ENCODE results near the gene SLC28A1.
"Not testable (repeated sequence)": the region's sequence is repeated elsewhere in the genome, so short reads cannot be mapped to it uniquely, and the experiment has no call there.

SLC28A1 gene

DNA sequence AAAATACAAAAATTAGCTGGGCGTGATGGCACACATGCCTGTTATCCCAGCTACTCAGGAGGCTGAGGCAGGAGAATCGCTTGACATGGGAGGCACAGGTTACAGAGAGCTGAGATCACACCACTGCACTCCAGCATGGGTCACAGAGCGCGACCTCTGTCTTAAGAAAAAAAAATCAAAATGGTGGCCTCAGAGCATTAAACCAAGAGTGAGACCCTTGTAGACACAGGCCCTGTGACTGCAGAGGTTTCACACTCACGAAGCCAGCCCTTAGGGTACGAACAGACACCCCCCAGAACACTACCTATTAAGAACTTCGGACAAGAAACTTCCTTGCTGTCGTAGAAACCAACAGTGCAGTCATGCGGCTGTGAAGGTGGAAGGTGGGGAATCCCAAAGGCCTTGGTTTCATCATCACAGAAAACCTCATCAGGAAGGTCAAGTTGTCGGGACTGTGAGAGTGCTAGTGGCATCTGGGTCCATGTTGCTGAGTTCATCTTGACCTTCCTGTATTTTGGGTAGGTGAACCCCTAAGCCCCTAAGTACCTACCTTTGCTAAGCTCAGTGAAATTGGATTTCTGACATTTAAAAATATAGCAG lies 92.4 kb downstream of the SLC28A1 start:
- no peak for DNase-seq

DNA sequence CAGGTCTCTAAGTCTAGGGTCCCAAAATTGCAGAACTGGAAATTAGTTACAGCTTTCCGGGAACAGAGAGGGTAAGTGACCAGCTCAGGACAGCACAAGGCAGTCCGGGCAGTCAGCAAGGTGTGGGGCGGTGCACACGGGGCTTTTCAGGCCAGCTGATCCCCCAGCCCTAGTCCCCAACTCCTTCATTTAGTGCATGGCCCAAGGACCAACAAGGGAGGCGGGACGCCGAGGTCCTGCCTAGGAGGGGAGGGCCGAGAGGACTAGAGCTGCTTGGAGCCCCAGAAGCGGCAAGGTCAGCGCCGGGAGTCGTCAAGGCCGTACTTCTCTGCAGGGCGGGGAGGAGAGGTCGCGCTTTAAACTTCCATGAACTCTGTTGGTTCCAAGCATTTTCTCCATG lies 95.2 kb downstream of the SLC28A1 start:
- DNase-seq = no peak

DNA sequence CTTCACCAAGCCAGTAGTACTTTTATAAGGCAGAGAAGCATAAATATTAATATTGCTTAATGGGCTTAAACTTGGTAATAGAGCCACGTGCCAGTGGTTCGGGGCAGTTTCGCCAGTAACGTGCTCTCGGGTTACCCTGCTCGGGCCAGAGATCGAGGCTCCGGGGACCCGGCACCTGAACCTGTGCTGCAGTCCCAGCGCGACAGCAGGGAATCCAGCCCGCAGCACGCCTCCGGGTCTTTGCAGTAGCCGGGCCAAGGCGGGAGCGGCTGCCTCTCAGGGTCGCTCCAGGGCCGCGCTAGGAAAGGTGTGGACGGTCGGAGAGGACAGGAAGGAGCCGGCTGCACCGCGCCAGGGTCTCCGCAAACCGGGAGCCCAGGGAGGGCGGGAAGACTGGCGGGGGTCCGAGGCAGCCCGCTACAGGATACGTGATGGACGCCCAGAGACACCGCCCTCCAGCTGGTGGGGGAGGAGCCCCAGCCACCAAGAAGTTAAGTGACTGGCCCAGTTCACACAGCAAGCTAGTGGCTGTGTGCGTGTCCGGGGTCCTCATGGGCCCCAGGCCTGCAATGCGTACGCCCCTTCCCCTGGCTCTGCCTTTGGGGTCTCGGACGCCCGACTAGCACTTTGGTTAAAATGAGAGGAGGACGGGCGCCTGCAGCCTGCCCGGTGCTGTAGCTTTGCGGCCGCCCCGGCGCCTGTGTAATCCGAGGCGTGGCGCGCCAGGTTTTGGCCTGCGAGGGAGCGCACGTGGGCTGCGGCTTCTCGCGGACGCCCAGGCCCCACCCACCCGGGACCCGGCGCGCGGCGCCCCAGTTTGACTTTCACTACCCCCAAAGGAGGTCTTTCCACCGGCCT lies 96.0 kb downstream of the SLC28A1 start:
- peak; percentile 77 for DNase-seq

DNA sequence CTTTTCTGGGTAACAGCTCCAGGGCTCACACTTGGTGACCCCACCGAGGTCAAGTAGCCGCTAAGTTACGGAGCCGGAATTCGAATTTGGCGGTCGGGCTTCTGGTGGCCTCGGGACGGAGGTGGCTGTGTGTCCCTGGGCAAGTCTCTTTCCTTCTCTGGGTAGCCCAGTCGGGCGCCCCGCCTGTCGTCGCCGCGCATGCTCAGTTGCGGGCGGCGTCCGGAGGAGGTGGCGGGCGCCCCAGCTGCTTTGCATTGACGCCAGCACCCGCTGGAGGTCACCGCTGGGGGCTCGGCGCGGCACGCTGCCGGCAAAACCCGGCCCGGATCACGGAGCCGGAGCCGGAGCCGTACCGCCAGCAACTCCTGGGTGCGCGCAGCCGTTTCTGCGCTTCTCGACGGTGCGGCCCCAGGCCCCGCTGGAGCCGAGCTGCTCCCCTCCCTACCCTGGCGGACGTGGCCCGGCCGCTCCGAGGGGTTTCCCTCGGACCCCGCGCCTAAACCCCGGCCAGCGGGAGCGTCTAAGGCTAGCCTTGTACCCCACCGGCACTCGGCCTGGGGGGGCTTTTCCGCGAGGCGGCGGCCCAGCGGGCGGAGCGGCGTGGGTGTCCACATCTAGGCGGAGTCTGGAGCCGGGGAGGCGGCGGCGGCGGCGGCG lies 96.7 kb downstream of the SLC28A1 start:
- DNase-seq = peak; percentile 91

DNA sequence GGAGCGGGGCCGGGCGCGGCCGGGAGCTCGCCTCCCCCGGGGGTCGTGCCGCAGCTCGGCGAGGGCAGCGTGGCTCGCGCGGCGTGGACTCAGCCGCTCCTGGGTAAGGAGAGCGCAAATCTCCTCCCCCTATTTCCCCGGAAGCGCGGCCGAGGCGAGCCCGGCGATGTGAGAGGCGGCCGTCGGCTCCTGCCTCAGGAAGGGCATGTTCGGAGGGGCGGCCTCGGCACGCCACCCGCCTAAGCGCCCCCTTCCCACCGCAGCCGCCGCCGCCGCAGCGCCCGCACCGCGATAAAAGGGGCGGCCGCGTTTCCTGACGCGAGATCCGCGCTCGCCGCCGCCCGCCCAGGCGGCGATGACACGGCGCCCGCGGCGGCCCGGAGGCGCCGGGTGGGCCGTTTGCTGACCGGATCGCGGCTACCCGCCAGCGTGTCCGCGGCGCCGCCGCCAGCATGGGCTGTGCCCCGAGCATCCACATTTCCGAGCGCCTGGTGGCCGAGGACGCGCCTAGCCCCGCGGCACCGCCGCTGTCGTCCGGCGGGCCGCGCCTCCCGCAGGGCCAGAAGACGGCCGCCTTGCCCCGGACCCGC lies 97.3 kb downstream of the SLC28A1 start, which contains the start of gene PDE8A:
PDE8A (plus strand) TSS at position 146 of the 590 bp plus-strand sequence; CDS start at position 453, 307 bp downstream.
- peak; percentile 32 for DNase-seq

DNA sequence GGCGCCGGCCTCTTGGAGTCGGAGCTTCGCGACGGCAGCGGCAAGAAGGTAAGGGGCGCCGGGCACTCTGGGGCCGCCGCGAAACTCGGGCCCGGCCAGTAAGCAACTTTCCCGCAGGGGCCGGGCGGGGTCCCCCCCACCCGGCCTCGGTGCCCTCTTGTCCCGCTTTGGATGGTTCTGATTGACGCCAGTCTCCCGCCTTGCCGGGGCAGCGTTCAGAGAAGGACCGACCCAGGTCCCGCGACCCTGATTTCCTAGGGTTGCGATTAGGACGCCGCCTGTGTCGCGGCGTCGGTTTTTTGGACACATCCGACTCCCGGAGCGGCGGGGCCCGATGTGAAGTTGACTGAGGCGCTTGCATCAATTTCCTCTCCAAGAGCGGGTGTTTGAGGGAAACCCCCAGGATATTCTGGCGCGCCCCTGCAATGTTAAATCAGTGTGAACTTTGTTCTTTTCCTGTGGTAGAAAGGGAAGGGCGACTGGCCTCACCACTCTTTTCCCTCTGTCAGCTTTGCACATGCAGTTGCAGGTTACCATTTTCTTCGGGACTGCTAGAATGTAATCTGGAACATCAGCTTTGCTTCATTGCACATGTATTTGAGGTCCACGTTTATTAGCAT lies 97.9 kb downstream of the SLC28A1 start:
- peak; percentile 29 for DNase-seq

DNA sequence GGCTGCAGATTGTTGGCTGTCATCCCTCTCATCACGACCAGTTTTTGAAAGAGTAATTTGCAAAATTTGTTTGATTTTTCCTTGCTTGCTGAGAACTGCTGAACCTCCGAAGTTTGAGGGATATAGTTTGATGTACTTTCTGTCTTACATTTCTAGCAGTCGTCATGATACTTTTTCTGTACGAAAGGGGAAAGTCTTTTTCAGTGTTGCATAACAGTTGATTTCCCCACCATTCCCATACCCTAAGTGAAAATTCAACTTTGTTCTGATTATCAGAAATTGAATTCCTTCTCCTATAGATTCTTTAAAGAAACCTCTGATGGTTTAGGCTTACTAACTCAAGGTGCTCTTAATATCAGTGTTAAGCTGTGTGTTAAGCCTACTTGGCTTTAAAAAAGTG lies 98.8 kb downstream of the SLC28A1 start:
- no peak for DNase-seq

DNA sequence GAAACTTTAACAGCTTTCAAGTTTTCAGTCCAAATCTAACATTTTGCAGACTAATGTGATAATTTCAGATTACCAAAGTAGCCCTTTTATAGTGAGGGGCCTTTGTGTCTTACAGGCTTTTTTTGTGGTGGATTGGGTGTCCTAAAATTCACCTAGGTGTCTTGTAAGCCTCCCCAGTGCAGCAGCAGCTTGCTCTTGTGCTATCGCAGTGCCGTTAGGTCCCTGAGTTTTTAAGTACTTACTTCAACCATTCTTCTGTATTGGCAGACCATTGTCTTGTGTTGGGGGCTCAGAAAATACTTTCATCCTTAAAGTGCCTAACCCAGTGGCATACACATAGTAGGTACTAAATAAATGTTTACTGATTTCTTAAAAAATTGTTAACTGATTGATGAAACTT lies 99.2 kb downstream of the SLC28A1 start:
- no peak for DNase-seq

DNA sequence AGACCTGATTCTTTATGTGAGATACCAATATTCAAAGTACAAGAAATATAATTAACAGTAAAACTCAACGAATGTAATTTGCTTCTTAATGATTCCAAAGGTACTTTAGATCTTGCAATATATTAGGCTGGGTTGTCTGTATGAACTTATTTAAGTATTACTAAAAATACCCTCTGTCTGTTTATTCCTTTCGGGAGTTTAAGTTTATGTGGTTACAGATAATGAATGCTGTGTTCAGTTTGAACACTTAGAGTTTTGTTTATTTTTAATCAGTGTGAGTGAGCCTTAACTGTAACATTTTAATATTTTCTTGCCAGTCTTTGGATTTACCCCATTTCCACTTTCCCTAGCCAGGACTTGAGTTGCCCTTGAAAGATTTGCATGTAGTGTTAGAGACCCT lies 100.7 kb downstream of the SLC28A1 start:
- DNase-seq = no peak

DNA sequence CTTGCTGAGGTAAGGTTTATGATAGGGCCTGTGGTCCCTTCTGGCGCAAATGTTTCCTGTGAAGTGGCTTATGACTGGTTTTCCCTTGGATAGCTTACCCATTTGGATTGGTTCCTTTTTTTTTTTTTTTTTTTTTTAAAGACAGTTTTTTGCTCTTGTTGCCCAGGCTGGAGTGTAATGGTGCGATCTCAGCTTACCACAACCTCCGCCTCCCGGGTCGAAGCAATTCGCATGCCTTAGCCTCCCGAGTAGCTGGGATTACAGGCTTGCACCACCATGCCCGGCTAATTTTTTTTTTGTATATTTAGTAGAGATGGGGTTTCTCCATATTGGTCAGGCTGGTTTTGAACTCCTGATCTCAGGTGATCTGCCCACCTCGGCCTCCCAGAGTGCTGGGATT lies 102.9 kb downstream of the SLC28A1 start:
- not testable (repeated sequence) for DNase-seq

DNA sequence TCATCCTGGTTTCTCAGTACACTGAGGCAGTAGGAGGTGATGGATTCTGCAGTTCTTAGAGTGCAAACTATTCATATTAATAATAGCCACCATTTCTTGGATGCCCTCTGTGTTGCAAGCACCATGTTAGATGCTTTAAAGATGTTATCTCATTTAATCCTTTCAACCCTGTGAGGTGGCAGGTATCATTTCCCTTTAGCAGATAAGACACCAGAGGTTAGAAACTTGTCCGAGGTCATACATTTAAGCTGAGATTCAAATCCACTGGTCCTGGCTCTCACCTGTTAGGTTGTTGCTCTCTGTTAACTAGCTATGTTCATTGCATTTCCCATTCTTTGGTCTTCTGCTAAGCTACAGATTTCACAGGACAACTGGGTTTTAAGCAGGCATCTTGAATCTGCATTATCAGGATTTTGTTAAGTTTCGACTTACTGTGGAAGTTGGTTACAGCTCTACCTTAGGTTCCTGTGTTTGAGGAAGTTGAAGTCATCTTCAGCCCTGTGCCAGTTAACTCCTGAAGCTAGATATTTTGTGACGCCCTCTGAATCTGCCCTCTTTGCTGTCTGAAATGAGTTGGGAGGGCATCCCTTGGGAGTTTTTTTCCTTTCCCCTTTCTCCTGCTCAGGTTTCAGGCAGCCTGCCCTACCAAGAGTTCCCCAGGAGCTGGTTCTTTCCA lies 103.6 kb downstream of the SLC28A1 start:
- no peak for DNase-seq

DNA sequence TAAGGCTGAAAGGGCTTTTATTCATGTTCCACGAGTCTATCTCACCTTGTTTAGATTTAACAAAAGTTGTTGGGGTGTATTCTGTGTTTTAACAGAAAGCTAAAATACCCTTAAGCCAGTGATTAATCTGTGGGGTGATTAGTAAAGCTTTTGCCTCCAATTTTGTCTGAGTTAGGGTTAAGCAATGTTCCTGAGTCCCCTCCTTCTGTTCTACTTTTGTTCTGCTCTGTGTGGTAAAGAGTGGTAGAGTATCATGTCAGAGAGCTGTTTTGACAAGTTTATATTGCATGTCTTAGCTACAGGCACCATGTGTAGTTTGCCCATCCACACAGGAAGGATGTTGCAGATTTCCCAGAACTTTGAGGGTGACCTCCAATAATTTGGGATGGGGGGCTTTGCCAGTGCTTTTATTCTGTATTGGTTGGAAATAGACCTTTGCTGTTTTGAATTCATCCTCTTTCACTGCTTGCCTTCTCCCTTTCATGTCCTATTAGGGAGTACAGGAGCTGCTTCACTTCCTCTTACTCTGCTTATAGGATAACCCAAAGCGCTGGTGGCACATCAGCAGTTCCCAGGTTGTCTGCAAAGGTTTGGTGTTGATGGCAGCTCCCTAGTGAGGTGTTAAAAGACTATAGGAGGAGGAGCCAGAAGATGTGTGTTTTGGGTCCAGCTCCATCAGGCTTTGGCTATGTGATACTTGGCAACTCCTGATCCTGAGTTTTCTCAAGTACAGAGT lies 104.6 kb downstream of the SLC28A1 start:
- DNase-seq = no peak

DNA sequence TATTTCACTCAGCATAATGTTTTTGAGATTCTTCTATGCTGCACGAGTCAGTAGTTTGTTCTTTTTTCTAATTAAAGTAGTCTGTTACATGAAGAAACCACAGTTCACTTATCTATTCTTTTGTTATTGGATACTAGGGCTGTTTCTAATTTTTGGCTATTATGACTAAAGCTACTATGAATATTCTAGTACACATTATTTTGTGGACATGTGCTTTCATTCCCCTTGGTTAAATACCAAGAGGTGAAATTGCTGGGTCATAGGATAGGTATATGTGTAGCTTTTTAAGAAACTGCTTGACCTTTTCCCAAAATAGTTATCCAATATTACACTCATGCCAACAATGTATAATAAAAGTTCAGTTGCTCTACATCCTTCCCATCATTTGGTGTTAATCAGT lies 106.0 kb downstream of the SLC28A1 start:
- no peak for DNase-seq

DNA sequence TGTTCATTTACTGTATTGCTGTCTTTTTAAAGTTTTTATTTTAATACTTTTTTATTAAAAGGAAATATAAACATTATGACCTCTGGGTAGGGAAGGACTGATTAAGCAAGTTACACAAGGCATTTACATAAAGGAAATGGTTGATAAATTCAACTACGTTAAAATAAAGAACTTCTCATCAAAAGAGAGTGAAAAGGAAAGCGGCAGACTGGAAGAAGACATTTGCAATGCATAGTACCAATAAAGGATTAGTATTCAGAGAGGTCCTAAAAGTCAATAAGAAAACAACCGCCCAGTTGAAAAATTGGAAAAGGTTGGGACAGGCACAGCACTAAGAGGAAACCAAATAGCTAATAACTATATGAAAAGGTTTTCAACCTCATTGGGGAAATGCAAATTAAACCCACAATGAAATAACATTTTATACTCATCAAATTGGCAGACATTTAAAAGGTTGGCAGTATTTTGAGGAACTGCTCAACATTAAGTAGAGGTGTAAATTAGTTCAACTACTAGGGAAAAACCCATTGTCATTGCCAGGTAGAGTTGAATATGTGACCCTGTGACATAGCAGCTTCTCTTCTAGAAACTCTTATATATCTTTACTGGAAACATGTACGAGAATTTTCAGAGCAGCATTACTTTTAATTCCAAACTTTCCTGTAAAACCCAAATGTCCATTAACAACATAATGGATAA lies 106.7 kb downstream of the SLC28A1 start:
- no peak for DNase-seq

DNA sequence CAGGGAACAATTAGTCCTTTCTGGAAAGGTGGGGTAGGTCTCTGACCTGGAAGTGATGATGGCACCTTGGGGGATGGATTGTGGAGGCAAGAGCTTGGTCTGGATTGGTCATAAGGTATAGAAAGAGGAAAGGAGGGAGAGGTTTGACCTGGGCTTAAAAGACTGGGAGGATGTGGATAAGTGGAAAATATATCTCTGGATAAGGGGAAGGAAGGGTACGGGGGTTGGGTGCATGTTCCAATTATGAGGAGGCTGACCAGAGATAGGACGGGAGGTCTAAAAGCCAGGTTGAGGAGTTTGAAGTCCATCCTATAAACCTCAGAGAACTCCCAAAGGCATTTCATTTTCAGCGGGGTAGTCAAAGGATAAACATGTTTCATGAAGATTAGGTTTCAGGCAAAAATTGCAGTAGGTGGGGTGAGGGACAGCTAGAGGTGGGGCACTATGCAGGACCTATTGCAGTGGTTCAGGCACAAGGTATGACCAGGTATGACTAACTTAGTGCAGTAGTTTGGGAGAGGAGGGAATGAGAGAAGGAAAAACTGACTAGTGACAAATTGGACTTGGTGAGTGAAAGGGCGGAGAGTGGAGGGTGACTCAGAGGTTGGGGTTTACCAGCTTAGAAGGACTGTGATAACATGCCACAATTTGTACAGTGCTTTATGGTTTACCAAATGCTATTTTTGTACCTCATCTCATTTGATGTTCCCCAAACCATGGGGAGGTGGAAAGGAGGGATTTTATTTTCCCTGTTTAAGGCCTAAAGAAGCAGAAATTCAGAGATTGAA lies 107.9 kb downstream of the SLC28A1 start:
- no peak for DNase-seq

All from activated T-cell treated with anti-CD3 and anti-CD28 coated beads for 4 hours (primary cell).